Measurements from ENCODE around the gene S100Z. TPM values are rescaled to one million over a fixed set of nuclear protein-coding genes. Genes with fewer than 3 reads are reported as not detected.
A peak's percentile ranks its signal among the peaks of the same experiment; 100 is the strongest.
"Not testable (repeated sequence)": the region's sequence is repeated elsewhere in the genome, so short reads cannot be mapped to it uniquely, and the experiment has no call there.

S100Z gene
- total and polyA plus RNA-seq, 9 donors: 0.07 to 0.45 (median 0.26) TPM; not detected in 4

- no peak for DNase-seq
- Histone ChIP-seq H3K27ac (ENCODE audit: low read length) (no peak overlapping the region), H3K4me1 (ENCODE audit: control insufficient read depth, insufficient read depth, low read length) (peaks cover 4% of the 10 kb centered on the region), H3K9me3 (replicated peaks; ENCODE audit: control insufficient read depth, low read depth, low read length) (no peaks in the 10 kb centered on the region), H3K27me3 (ENCODE audit: control insufficient read depth, insufficient read depth, low read length) (no peaks in the 10 kb centered on the region), H3K4me3 (ENCODE audit: low read length) (no peak overlapping the region), H3K36me3 (ENCODE audit: control insufficient read depth, insufficient read depth, low read length) (no peaks in the 10 kb centered on the region)
- 100% methylated on average over 2 of the region's 6 CpGs for WGBS (ENCODE audit: insufficient coverage)
Observed at GRCh38 chr5:76810236-76810635, 39.6 kb upstream of the S100Z start.

- 92% methylated on average over 2 of the region's 5 CpGs for WGBS (ENCODE audit: insufficient coverage)
- no peak for DNase-seq
- no peaks in the 10 kb centered on the region for H3K9me3 ChIP-seq (replicated peaks; ENCODE audit: control insufficient read depth, low read depth, low read length)
- H3K27ac ChIP-seq (ENCODE audit: low read length): no peak overlapping the region
- H3K4me1 ChIP-seq (ENCODE audit: control insufficient read depth, insufficient read depth, low read length): peaks cover 4% of the 10 kb centered on the region
- no peak overlapping the region for H3K4me3 ChIP-seq (ENCODE audit: low read length)
- no peaks in the 10 kb centered on the region for H3K27me3 ChIP-seq (ENCODE audit: control insufficient read depth, insufficient read depth, low read length)
- no peaks in the 10 kb centered on the region for H3K36me3 ChIP-seq (ENCODE audit: control insufficient read depth, insufficient read depth, low read length)
Observed at GRCh38 chr5:76811214-76811613, 38.6 kb upstream of the S100Z start.

- H3K9me3 ChIP-seq (replicated peaks; ENCODE audit: control insufficient read depth, low read depth, low read length); H3K27me3 ChIP-seq (ENCODE audit: control insufficient read depth, insufficient read depth, low read length); H3K36me3 ChIP-seq (ENCODE audit: control insufficient read depth, insufficient read depth, low read length); H3K27ac ChIP-seq (ENCODE audit: low read length); H3K4me1 ChIP-seq (ENCODE audit: control insufficient read depth, insufficient read depth, low read length); H3K4me3 ChIP-seq (ENCODE audit: low read length); DNase-seq: not testable (repeated sequence)
- WGBS (ENCODE audit: insufficient coverage): 98% methylated on average over 12 of the region's 32 CpGs
Observed at GRCh38 chr5:76812209-76812608, 37.6 kb upstream of the S100Z start.

GRCh38 chr5:76813982-76814562 is 35.7 kb upstream of the S100Z start:
- H3K4me3 ChIP-seq (ENCODE audit: low read length): no peak overlapping the region
- no peaks in the 10 kb centered on the region for H3K36me3 ChIP-seq (ENCODE audit: control insufficient read depth, insufficient read depth, low read length)
- 77% methylated on average over 2 of the region's 4 CpGs for WGBS (ENCODE audit: insufficient coverage)
- H3K27ac ChIP-seq (ENCODE audit: low read length): no peak overlapping the region
- DNase-seq: no peak
- peaks cover 18% of the 10 kb centered on the region for H3K27me3 ChIP-seq (ENCODE audit: control insufficient read depth, insufficient read depth, low read length)
- H3K4me1 ChIP-seq (ENCODE audit: control insufficient read depth, insufficient read depth, low read length): peaks cover 6% of the 10 kb centered on the region
- no peaks in the 10 kb centered on the region for H3K9me3 ChIP-seq (replicated peaks; ENCODE audit: control insufficient read depth, low read depth, low read length)

DNA sequence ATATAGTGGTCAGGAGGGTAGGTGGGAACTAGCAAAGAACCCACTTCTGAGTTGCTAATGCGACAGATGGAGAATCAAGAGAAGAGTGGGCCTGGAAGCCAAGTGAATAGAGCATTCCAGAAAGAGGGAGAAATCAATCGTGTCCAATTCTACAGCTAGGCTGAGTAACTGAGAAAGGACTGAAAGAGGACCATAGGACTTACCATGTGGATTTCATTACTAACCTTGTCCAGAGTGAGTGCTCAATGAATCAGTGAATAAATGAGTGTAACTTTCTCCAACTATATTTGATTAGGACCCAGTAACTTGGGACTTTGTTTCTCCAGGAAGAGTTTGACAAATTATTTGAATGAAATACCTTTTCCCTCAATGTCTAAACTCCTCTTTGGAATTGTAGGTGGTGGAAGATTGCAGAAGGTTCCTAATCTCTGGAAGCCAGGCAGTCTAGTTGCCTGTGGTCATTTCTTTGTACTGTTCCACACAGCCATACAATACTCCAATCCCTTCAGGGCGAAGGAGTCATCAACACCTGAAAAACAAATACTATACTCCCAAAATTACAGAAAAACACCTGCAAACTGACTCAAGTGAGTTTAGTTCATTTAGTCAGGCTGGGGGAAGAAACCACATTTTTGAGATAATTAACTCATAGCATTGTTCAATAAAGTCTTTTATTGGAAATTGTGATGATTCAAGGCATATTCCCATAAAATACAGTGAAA is 33.5 kb upstream of the S100Z start:
- H3K4me1 ChIP-seq (ENCODE audit: control insufficient read depth, insufficient read depth, low read length): peaks cover 15% of the 10 kb centered on the region
- no peak for DNase-seq
- no peak overlapping the region for H3K4me3 ChIP-seq (ENCODE audit: low read length)
- no peak overlapping the region for H3K27ac ChIP-seq (ENCODE audit: low read length)
- WGBS (ENCODE audit: insufficient coverage): 57% methylated on average over 2 of the region's 3 CpGs
- H3K9me3 ChIP-seq (replicated peaks; ENCODE audit: control insufficient read depth, low read depth, low read length): no peaks in the 10 kb centered on the region
- H3K27me3 ChIP-seq (ENCODE audit: control insufficient read depth, insufficient read depth, low read length): peaks cover 34% of the 10 kb centered on the region
- no peaks in the 10 kb centered on the region for H3K36me3 ChIP-seq (ENCODE audit: control insufficient read depth, insufficient read depth, low read length)

GRCh38 chr5:76818844-76819831 is 30.7 kb upstream of the S100Z start, which contains the start of gene F2RL1:
F2RL1 (plus strand) TSS chr5:76819030; CDS start chr5:76819183, 153 bp downstream.
- under 1% methylated on average over 67 of the region's 72 CpGs for WGBS (ENCODE audit: insufficient coverage)
- Histone ChIP-seq H3K4me1 (ENCODE audit: control insufficient read depth, insufficient read depth, low read length) (peaks cover 15% of the 10 kb centered on the region), H3K27ac (ENCODE audit: low read length) (no peak within 1 kb of the TSS), H3K36me3 (ENCODE audit: control insufficient read depth, insufficient read depth, low read length) (no peaks in the 10 kb centered on the region), H3K4me3 (ENCODE audit: low read length) (peak within 1 kb of the TSS; percentile 51), H3K9me3 (replicated peaks; ENCODE audit: control insufficient read depth, low read depth, low read length) (no peaks in the 10 kb centered on the region), H3K27me3 (ENCODE audit: control insufficient read depth, insufficient read depth, low read length) (peaks cover 34% of the 10 kb centered on the region)
- peak; percentile 51 for DNase-seq

DNA sequence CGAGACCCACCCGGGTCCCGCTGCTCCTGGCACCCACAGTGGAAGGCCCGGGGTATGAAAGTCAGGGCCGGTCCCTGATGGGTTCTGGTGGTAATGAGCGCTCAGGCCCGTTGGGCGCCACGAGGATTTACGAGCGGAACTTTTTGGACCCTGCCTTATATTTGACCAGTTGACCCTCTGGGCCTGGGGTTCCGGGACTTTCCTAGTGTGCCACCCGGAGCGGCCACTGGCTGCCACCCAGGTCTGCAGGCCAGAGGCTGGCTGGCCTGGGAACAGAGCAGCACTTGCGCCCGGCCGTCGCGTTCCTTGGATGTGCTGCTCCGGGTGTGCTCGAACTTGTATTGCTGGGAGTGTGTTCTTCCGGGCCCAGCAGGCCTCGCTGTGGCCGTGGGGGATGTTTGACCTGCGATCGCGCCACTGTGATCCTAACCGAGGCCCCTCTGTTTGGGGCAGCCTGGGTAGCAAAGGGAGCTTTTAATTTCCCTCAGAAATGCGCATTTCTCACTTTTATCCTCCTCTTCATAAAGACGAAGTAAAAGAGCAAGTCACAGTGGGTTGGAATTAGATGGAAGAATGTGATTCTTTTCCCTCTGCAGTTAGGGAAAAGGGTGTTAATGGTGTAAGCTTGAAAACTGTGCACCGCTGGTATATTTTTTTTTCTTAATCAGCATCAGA is 29.8 kb upstream of the S100Z start:
- H3K27me3 ChIP-seq (ENCODE audit: control insufficient read depth, insufficient read depth, low read length): peaks cover 34% of the 10 kb centered on the region
- H3K36me3 ChIP-seq (ENCODE audit: control insufficient read depth, insufficient read depth, low read length): no peaks in the 10 kb centered on the region
- no peaks in the 10 kb centered on the region for H3K9me3 ChIP-seq (replicated peaks; ENCODE audit: control insufficient read depth, low read depth, low read length)
- H3K4me1 ChIP-seq (ENCODE audit: control insufficient read depth, insufficient read depth, low read length): peaks cover 15% of the 10 kb centered on the region
- DNase-seq: no peak
- WGBS (ENCODE audit: insufficient coverage): 14% methylated on average over 24 of the region's 31 CpGs
- no peak overlapping the region for H3K27ac ChIP-seq (ENCODE audit: low read length)
- peak overlapping the region; percentile 51 for H3K4me3 ChIP-seq (ENCODE audit: low read length)

- H3K4me3 ChIP-seq (ENCODE audit: low read length): no peak overlapping the region
- no peak overlapping the region for H3K27ac ChIP-seq (ENCODE audit: low read length)
- WGBS (ENCODE audit: insufficient coverage): no CpG with 5 or more reads among the region's 2 CpGs
- H3K9me3 ChIP-seq (replicated peaks; ENCODE audit: control insufficient read depth, low read depth, low read length): no peaks in the 10 kb centered on the region
- H3K4me1 ChIP-seq (ENCODE audit: control insufficient read depth, insufficient read depth, low read length): peaks cover 15% of the 10 kb centered on the region
- H3K27me3 ChIP-seq (ENCODE audit: control insufficient read depth, insufficient read depth, low read length): peaks cover 34% of the 10 kb centered on the region
- DNase-seq: no peak
- H3K36me3 ChIP-seq (ENCODE audit: control insufficient read depth, insufficient read depth, low read length): no peaks in the 10 kb centered on the region
Observed at GRCh38 chr5:76820526-76820890, 29.3 kb upstream of the S100Z start.

DNA sequence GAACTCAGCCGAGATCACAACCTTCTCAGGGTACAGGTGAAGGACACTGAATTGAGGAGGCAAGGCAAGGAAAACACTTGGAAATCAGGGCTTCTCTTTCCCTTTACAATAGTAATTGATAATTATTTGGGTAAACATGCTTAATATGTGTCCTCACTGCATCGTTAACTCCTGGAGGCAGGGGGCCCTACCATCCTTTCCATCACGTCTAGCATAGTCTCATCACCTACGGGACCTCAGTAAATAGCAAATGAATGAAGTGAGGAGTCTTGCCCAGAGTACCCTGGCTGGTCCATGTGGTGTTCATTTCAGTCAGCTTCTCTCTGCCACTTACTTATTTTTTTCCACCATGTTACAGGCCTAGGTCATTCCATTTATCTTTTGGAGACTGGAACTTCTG is 28.7 kb upstream of the S100Z start:
- H3K4me3 ChIP-seq (ENCODE audit: low read length): no peak overlapping the region
- H3K27me3 ChIP-seq (ENCODE audit: control insufficient read depth, insufficient read depth, low read length): peaks cover 34% of the 10 kb centered on the region
- no CpG with 5 or more reads among the region's 4 CpGs for WGBS (ENCODE audit: insufficient coverage)
- peaks cover 15% of the 10 kb centered on the region for H3K4me1 ChIP-seq (ENCODE audit: control insufficient read depth, insufficient read depth, low read length)
- DNase-seq: no peak
- H3K9me3 ChIP-seq (replicated peaks; ENCODE audit: control insufficient read depth, low read depth, low read length): no peaks in the 10 kb centered on the region
- no peaks in the 10 kb centered on the region for H3K36me3 ChIP-seq (ENCODE audit: control insufficient read depth, insufficient read depth, low read length)
- no peak overlapping the region for H3K27ac ChIP-seq (ENCODE audit: low read length)

Measured in muscle of leg (tissue), 11 donors.